Retinal pigment epithelial cell (primary cell): ENCODE data around the gene TTC12.

Experiments used
- DNase-seq: peaks from one replicate; pipeline ENCODE4 v3.0.0-alpha.2; 2010; ENCODE audit warnings: low read depth
- H3K4me3 ChIP-seq: 2 replicates; pipeline ENCODE4 v1.5.1; 2011; ENCODE audit warnings: mild to moderate bottlenecking, low read length, control low read depth, moderate library complexity
- CTCF ChIP-seq: conservative IDR thresholded peaks from 2 replicates; pipeline ENCODE4 v1.5.1; 2011; ENCODE audit warnings: low read depth, low read length, control low read depth, inconsistent platforms

Gene TTC12

DNA sequence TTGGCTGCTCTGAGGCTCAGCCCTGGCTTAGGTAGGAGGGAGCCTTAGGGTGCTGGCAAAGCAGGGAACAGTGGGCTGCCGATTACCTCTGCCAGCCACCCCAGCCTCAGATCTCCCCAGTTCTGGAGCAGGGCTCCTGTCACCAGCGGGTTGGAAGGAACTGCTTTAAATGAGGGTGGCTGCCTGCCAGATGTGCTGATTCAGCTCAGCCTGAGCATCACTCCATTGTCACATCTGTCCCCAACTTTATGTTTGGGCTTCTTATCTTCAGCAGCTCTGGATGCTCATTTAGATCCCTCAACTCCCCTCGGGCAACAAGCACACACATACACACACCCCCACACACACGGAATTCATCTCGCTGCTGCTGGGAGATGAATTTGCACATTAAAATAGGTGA lies 56.3 kb downstream of the TTC12 start:
- no peak for DNase-seq
- no peak overlapping the region for H3K4me3 ChIP-seq
- TF ChIP-seq CTCF = no peak

- no peak overlapping the region for H3K4me3 ChIP-seq
- TF ChIP-seq CTCF = peak; percentile 29
- DNase-seq = no peak
Measured at GRCh38 chr11:113372309-113372708, 57.9 kb downstream of the TTC12 start.

DNA sequence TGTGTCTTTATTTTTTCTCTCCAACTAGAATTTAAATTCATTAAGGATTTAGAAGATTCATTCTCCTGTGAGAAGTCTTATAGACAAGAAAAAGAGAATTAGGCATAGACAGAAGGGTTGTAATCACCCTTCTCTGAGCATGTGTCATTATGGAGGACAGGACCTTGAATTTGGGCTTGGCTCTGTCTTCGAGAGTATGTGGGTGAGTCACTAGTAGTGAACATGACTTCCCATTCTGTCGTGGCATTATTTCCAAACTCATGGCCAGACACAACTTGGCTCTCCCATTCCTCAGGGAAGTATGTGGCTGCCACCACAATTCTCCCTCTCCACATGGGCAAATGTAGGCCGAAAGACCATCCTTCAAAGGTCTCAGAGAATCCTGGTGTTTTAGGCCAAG lies 58.9 kb downstream of the TTC12 start:
- TF ChIP-seq CTCF = no peak
- no peak overlapping the region for H3K4me3 ChIP-seq
- no peak for DNase-seq

GRCh38 chr11:113373981-113374560 lies 59.7 kb downstream of the TTC12 start:
- no peak for DNase-seq
- TF ChIP-seq CTCF = no peak
- no peak overlapping the region for H3K4me3 ChIP-seq

GRCh38 chr11:113375402-113375801 lies 61.0 kb downstream of the TTC12 start:
- TF ChIP-seq CTCF = no peak

DNA sequence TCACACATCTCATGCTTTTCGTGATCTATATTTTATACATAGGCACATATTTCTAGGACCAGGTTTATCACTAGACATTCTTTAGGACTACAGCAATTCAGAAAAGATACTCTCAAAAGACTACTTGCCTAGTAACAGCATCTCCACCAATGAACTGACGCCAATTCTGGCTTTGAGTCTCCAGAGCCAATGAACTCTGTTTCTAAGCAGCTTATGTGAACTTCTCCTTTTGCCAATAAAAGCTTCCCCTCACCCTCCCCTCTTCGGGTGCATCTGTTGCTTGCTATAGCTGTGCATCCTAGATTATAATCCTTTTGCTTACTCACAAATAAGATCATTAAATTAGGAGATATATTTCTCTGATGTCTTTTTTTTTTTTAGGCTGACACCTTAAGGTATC lies 61.8 kb downstream of the TTC12 start:
- DNase-seq = peak; percentile 36
- no peak overlapping the region for H3K4me3 ChIP-seq
- no peak for TF ChIP-seq CTCF

More at GRCh38 chr11:113375402-113375801, 61.0 kb downstream of the TTC12 start:
- DNase-seq = no peak
- H3K4me3 ChIP-seq = no peak overlapping the region

GRCh38 chr11:113377681-113378412 lies 63.5 kb downstream of the TTC12 start:
- H3K4me3 ChIP-seq = no peak overlapping the region
- no peak for TF ChIP-seq CTCF
- no peak for DNase-seq
